OCI-LY1 (cell line): ENCODE results near the gene GRK5.

ENCODE experiments used
- H2AFZ ChIP-seq: fragments of 200-600 bp; sonication (generic), shearing (Covaris generic); 2 replicates; pipeline ENCODE4 v1.6.0; 2014; ENCODE audit warnings: antibody characterized with exemption, mild to moderate bottlenecking, low read length
- H3F3A ChIP-seq: fragments of 200-600 bp; sonication (generic), shearing (Covaris generic); 2 replicates; pipeline ENCODE4 v1.6.0; 2014; ENCODE audit warnings: mild to moderate bottlenecking, antibody characterized with exemption, low read length, moderate library complexity; ENCODE audit not compliant: insufficient read depth
- H3K27ac ChIP-seq: fragments of 200-600 bp; sonication (generic); 2 replicates; pipeline ENCODE4 v1.5.1; 2014; ENCODE audit warnings: low read length, mixed run types, mild to moderate bottlenecking, low read depth; ENCODE audit not compliant: poor library complexity, severe bottlenecking
- H3K27me3 ChIP-seq: fragments of 200-600 bp; sonication (generic); 2 replicates; pipeline ENCODE4 v1.6.0; 2014; ENCODE audit warnings: antibody characterized with exemption, mild to moderate bottlenecking, low read length, moderate library complexity; ENCODE audit not compliant: insufficient read depth
- H3K36me3 ChIP-seq: fragments of 200-600 bp; sonication (generic); 2 replicates; pipeline ENCODE4 v1.6.1; 2014; ENCODE audit warnings: mild to moderate bottlenecking, antibody characterized with exemption, low read length, moderate library complexity, mixed read lengths; ENCODE audit not compliant: insufficient read depth
- H3K4me1 ChIP-seq: fragments of 200-600 bp; sonication (generic); 2 replicates; pipeline ENCODE4 v1.5.1; 2014; ENCODE audit warnings: mild to moderate bottlenecking, low read length, moderate library complexity; ENCODE audit not compliant: insufficient read depth, severe bottlenecking
- H3K4me2 ChIP-seq: fragments of 200-600 bp; sonication (generic), shearing (Covaris generic); 2 replicates; pipeline ENCODE4 v1.6.1; 2014; ENCODE audit warnings: low read length
- H3K4me3 ChIP-seq: fragments of 200-600 bp; sonication (generic); 2 replicates; pipeline ENCODE4 v1.5.1; 2014; ENCODE audit warnings: low read length, low read depth, mild to moderate bottlenecking, mixed read lengths; ENCODE audit not compliant: poor library complexity, severe bottlenecking
- H3K79me2 ChIP-seq: fragments of 200-600 bp; shearing (Covaris generic); 2 replicates; pipeline ENCODE4 v1.6.1; 2016; ENCODE audit warnings: mixed run types, low read length, mixed read lengths; ENCODE audit not compliant: insufficient read depth
- H3K9ac ChIP-seq: fragments of 200-600 bp; sonication (generic), shearing (Covaris generic); 2 replicates; pipeline ENCODE4 v1.6.1; 2014; ENCODE audit warnings: mild to moderate bottlenecking, low read length, mixed read lengths
- H3K9me2 ChIP-seq: fragments of 200-600 bp; sonication (generic), shearing (Covaris generic); 2 replicates; pipeline ENCODE4 v1.6.1; 2014; ENCODE audit warnings: low read depth, mild to moderate bottlenecking, low read length, mixed read lengths
- H3K9me3 ChIP-seq: fragments of 200-600 bp; shearing (Covaris generic); 2 replicates; pipeline ENCODE4 v1.6.1; 2014; ENCODE audit warnings: low read length, mixed read lengths
- H4K20me1 ChIP-seq: fragments of 200-600 bp; sonication (generic), shearing (Covaris generic); 2 replicates; pipeline ENCODE4 v1.6.0; 2016; ENCODE audit warnings: mild to moderate bottlenecking, low read length; ENCODE audit not compliant: insufficient read depth
- CTCF ChIP-seq: fragments of 200-600 bp; sonication (generic), shearing (Covaris generic); IDR thresholded peaks from 2 replicates; pipeline ENCODE4 v1.5.1; 2017; ENCODE audit warnings: mild to moderate bottlenecking, antibody characterized with exemption, low read length, moderate library complexity, mixed read lengths
- EZH2 ChIP-seq: fragments of 200-600 bp; sonication (generic), shearing (Covaris generic); IDR thresholded peaks from 2 replicates; pipeline ENCODE4 v1.8.0; 2017; ENCODE audit warnings: borderline replicate concordance, mixed run types, mild to moderate bottlenecking, antibody characterized with exemption, low read length, moderate library complexity, mixed read lengths

The GRK5 gene

DNA sequence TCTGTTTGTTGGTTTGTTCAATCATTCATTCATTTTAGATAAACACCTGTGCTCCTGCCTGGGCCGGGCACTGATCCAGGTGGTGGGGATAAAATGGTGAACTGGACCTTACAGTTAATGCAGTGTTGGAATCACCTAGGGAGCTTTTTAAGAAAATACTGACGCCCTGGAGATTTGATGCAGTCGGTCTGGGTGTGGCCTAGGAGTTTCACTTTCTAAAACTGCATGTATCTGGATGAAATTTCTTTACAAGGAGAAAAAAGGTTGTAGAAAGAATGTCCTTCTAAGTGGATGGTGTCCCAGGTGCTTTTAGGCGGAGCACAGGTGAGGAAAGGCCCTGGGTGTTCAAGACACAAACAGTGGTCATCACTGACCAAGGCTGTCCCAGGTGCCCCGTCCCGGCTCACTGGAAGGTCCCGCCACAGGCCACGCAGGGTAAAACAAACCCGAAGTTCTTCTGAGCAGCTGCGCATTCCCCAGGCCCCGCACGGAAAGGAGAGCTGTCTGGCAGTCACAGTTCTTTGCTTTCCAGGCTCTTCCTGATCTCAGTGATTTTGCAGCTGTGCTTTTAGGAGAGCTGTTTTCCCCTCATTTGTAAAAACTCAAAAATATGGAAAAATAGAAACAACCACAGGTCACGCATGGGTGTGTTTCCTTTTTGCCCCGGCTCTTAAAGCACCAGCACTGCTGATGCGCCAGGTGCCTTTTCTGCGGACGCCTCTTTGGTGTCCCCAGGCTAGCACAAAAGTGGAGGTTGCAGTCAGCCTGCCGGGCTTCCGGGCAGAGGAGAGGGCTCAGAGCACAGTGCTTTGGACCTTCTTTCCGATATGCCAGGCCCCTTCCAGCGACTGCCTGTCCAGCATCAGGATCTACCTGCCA is 161.9 kb downstream of the GRK5 start:
- Histone ChIP-seq H3K9ac (no peak overlapping the region), H3K4me3 (peak overlapping the region; percentile 11)

DNA sequence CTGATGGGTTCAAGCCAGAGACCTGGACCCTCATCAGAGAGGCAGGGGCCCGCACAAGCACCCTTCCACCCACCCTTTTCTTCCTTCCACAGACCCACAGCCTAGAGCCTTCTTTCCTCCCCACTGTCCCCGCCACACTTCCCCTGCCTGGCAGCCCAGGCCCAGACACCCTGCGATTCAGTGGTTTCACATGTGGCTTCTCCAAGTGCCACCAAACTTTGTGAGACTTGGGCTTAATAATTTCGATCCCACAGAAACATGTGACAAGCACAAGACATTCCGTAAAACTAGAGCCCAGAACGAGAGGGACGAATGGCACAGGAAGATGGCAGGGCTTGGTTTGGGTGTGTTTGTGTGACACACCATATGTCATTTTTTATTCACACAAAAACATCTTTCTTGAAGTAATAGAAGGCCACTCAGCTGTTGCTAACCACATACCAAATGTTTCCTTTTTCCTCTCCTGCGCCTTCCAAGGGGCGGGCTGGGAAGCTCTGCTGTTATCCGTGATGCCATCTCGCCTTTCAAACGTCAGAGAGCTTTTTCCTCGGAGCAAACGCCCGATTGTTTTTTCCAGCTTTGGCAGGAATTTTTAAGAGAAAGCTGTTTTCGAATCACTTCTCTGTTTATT is 162.9 kb downstream of the GRK5 start:
- no peaks in the 10 kb centered on the region for H3K79me2 ChIP-seq
- TF ChIP-seq EZH2 (no peak), CTCF (no peak)
- no peaks in the 10 kb centered on the region; the same call in 1 of the 2 replicates for H3K9me3 ChIP-seq
- no peaks in the 10 kb centered on the region for H3F3A ChIP-seq
- no peaks in the 10 kb centered on the region for H3K36me3 ChIP-seq
- H3K27me3 ChIP-seq, result peaks cover 13% of the 10 kb centered on the region; the same call in 1 of the 2 replicates
- peak overlapping the region; percentile 43; the same call in 1 of the 2 replicates for H3K4me2 ChIP-seq
- no peak overlapping the region for H2AFZ ChIP-seq
- H3K27ac ChIP-seq, result no peak overlapping the region
- no peaks in the 10 kb centered on the region for H3K9me2 ChIP-seq
- no peak overlapping the region for H3K9ac ChIP-seq
- H3K4me1 ChIP-seq, result peaks cover 22% of the 10 kb centered on the region
- no peaks in the 10 kb centered on the region for H4K20me1 ChIP-seq
- peak overlapping the region; percentile 11 for H3K4me3 ChIP-seq

More for the DNA sequence above, 161.9 kb downstream of the GRK5 start:
- Histone ChIP-seq H3K27ac (no peak overlapping the region), H3K27me3 (peaks cover 13% of the 10 kb centered on the region; the same call in 1 of the 2 replicates), H3K79me2 (no peaks in the 10 kb centered on the region), H3F3A (no peaks in the 10 kb centered on the region), H3K36me3 (no peaks in the 10 kb centered on the region), H2AFZ (no peak overlapping the region), H3K9me3 (no peaks in the 10 kb centered on the region; the same call in 1 of the 2 replicates), H3K4me2 (peak overlapping the region; percentile 43), H4K20me1 (no peaks in the 10 kb centered on the region), H3K4me1 (peaks cover 22% of the 10 kb centered on the region), H3K9me2 (no peaks in the 10 kb centered on the region)
- TF ChIP-seq EZH2, result no peak
- TF ChIP-seq CTCF, result no peak

GRCh38 chr10:119370972-119371703 is 163.8 kb downstream of the GRK5 start:
- H3K9me2 ChIP-seq, result no peaks in the 10 kb centered on the region
- no peak overlapping the region for H2AFZ ChIP-seq
- H3K36me3 ChIP-seq, result no peaks in the 10 kb centered on the region
- peaks cover 13% of the 10 kb centered on the region; the same call in 1 of the 2 replicates for H3K27me3 ChIP-seq
- no peaks in the 10 kb centered on the region for H3F3A ChIP-seq
- H3K27ac ChIP-seq, result no peak overlapping the region
- H3K9ac ChIP-seq, result no peak overlapping the region
- H3K9me3 ChIP-seq, result no peaks in the 10 kb centered on the region; the same call in 1 of the 2 replicates
- TF ChIP-seq EZH2, result no peak
- TF ChIP-seq CTCF, result no peak
- no peaks in the 10 kb centered on the region for H4K20me1 ChIP-seq
- H3K79me2 ChIP-seq, result no peaks in the 10 kb centered on the region
- peaks cover 22% of the 10 kb centered on the region for H3K4me1 ChIP-seq
- no peak overlapping the region for H3K4me3 ChIP-seq
- no peak overlapping the region for H3K4me2 ChIP-seq
